Large intestine (tissue), 12 donors: ENCODE measurements around the gene TIMM17B. TPM values are rescaled to one million over a fixed set of nuclear protein-coding genes. Genes with fewer than 3 reads are reported as not detected.

ENCODE experiments used
- DNase-seq, 2 donors: peaks; one replicate each; pipeline versions ENCODE4 v3.0.0 to v3.0.0-alpha.2; 2013
- H3K27ac ChIP-seq: one replicate; pipeline ENCODE4 v1.5.1; 2013; ENCODE audit warnings: low read length
- H3K27me3 ChIP-seq: 2 replicates; pipeline ENCODE4 v1.6.1; 2013; ENCODE audit warnings: low read length; ENCODE audit not compliant: control insufficient read depth, insufficient read depth
- H3K36me3 ChIP-seq: 2 replicates; pipeline ENCODE4 v1.6.1; 2013; ENCODE audit warnings: low read length; ENCODE audit not compliant: control insufficient read depth, insufficient read depth
- H3K4me1 ChIP-seq: one replicate; pipeline ENCODE4 v1.6.1; 2013; ENCODE audit warnings: low read length; ENCODE audit not compliant: control insufficient read depth, insufficient read depth
- H3K4me3 ChIP-seq: one replicate; pipeline ENCODE4 v1.5.1; 2013; ENCODE audit warnings: low read length
- H3K9me3 ChIP-seq: one replicate; pipeline ENCODE4 v1.6.1; 2013; ENCODE audit warnings: mild to moderate bottlenecking, low read depth, low read length, moderate library complexity; ENCODE audit not compliant: control insufficient read depth
- WGBS: methylation state at CpG from one replicate; pipeline ENCODE4 v1.1.5; 2013; ENCODE audit warnings: low lambda C conversion rate; ENCODE audit not compliant: insufficient coverage; 5-methylcytosine and 5-hydroxymethylcytosine counted together
- long read RNA-seq, 11 donors: transcript quantifications; one replicate each; lab custom pipeline, GENCODE V29; 2026
- polyA plus RNA-seq: library from polyadenylated mRNA; unstranded; fragments of 120-200 nt; gene quantifications from one replicate; pipeline ENCODE4 v1.2.1, GENCODE V29; 2013

TIMM17B gene
- polyA plus RNA-seq = 42.3 TPM
- long read RNA-seq, donor 1, partial matches to known transcripts = 13 of 17 reads
- long read RNA-seq, donor 1, other reads (novel, unspliced or antisense) = 0 of 17 reads
- long read RNA-seq, donor 2, partial matches to known transcripts = 90 of 161 reads
- long read RNA-seq, donor 2, other reads (novel, unspliced or antisense) = 69 of 161 reads
- long read RNA-seq, donor 3, partial matches to known transcripts = 86 of 88 reads
- long read RNA-seq, donor 3, other reads (novel, unspliced or antisense) = 0 of 88 reads
- long read RNA-seq, donor 4 = 0 reads
- long read RNA-seq, donor 5, partial matches to known transcripts = 35 of 56 reads
- long read RNA-seq, donor 5, other reads (novel, unspliced or antisense) = 20 of 56 reads
- long read RNA-seq, donor 6, partial matches to known transcripts = 134 of 210 reads
- long read RNA-seq, donor 6, other reads (novel, unspliced or antisense) = 71 of 210 reads
- long read RNA-seq, donor 7, partial matches to known transcripts = 29 of 32 reads
- long read RNA-seq, donor 7, other reads (novel, unspliced or antisense) = 0 of 32 reads
- long read RNA-seq, donor 8, partial matches to known transcripts = 58 of 62 reads
- long read RNA-seq, donor 8, other reads (novel, unspliced or antisense) = 0 of 62 reads
- long read RNA-seq, donor 9, partial matches to known transcripts = 44 of 47 reads
- long read RNA-seq, donor 9, other reads (novel, unspliced or antisense) = 0 of 47 reads
- long read RNA-seq, donor 10, partial matches to known transcripts = 94 of 180 reads
- long read RNA-seq, donor 10, other reads (novel, unspliced or antisense) = 83 of 180 reads
- long read RNA-seq, donor 11, partial matches to known transcripts = 26 of 26 reads
- long read RNA-seq, donor 11, other reads (novel, unspliced or antisense) = 0 of 26 reads

GRCh38 chrX:48897625-48898306 lies at the start of gene TIMM17B, which contains the start of gene PQBP1:
TSS of gene TIMM17B (minus strand) at chrX:48897768. CDS start at chrX:48897749, 19 bp downstream.
TSS of gene PQBP1 (plus strand) at chrX:48897930. CDS start at chrX:48898510, 580 bp downstream.
- H3K27ac ChIP-seq = peak within 1 kb of the TSS; percentile 96
- H3K4me3 ChIP-seq = peak within 1 kb of the TSS; percentile 84
- no peaks in the 10 kb centered on the region for H3K27me3 ChIP-seq
- H3K36me3 ChIP-seq = peaks cover 46% of the 10 kb centered on the region
- peak; percentile 95 to 97 for DNase-seq
- no peaks in the 10 kb centered on the region for H3K9me3 ChIP-seq
- H3K4me1 ChIP-seq = peaks cover 5% of the 10 kb centered on the region
- no CpG with 5 or more reads among the region's 49 CpGs for WGBS

GRCh38 chrX:48945517-48946348 lies 48.2 kb upstream of the TIMM17B start:
- Histone ChIP-seq H3K4me1 (peaks cover 17% of the 10 kb centered on the region), H3K27me3 (no peaks in the 10 kb centered on the region), H3K9me3 (no peaks in the 10 kb centered on the region), H3K36me3 (peaks cover 17% of the 10 kb centered on the region), H3K27ac (no peak overlapping the region), H3K4me3 (no peak overlapping the region)
- peak in 1 of 2 donors; percentile 24 for DNase-seq
- no CpG with 5 or more reads among the region's 8 CpGs for WGBS

- WGBS = no CpG with 5 or more reads among the region's 2 CpGs
- Histone ChIP-seq H3K4me3 (no peak overlapping the region), H3K9me3 (no peaks in the 10 kb centered on the region), H3K27ac (peak overlapping the region; percentile 84), H3K4me1 (peaks cover 39% of the 10 kb centered on the region), H3K27me3 (no peaks in the 10 kb centered on the region), H3K36me3 (peaks cover 20% of the 10 kb centered on the region)
- no peak for DNase-seq
Measured at GRCh38 chrX:48942895-48943294, 45.3 kb upstream of the TIMM17B start.

- no peaks in the 10 kb centered on the region for H3K27me3 ChIP-seq
- no peak for DNase-seq
- peaks cover 20% of the 10 kb centered on the region for H3K36me3 ChIP-seq
- H3K4me1 ChIP-seq = peaks cover 57% of the 10 kb centered on the region
- peak overlapping the region; percentile 35 for H3K27ac ChIP-seq
- no peak overlapping the region for H3K4me3 ChIP-seq
- no CpG with 5 or more reads among the region's 2 CpGs for WGBS
- no peaks in the 10 kb centered on the region for H3K9me3 ChIP-seq
Measured at GRCh38 chrX:48940404-48940955, 42.9 kb upstream of the TIMM17B start.

- peaks cover 57% of the 10 kb centered on the region for H3K4me1 ChIP-seq
- WGBS = no CpG with 5 or more reads among the region's 3 CpGs
- no peaks in the 10 kb centered on the region for H3K9me3 ChIP-seq
- peak overlapping the region; percentile 6 for H3K27ac ChIP-seq
- DNase-seq = no peak
- H3K4me3 ChIP-seq = no peak overlapping the region
- H3K36me3 ChIP-seq = peaks cover 25% of the 10 kb centered on the region
- H3K27me3 ChIP-seq = no peaks in the 10 kb centered on the region
Measured at GRCh38 chrX:48939524-48940228, 42.1 kb upstream of the TIMM17B start.

GRCh38 chrX:48938721-48939425 lies 41.3 kb upstream of the TIMM17B start:
- Histone ChIP-seq H3K4me1 (peaks cover 57% of the 10 kb centered on the region), H3K4me3 (no peak overlapping the region), H3K36me3 (peaks cover 29% of the 10 kb centered on the region), H3K27me3 (no peaks in the 10 kb centered on the region), H3K9me3 (no peaks in the 10 kb centered on the region), H3K27ac (peak overlapping the region; percentile 43)
- peak; percentile 13 to 32 for DNase-seq
- no CpG with 5 or more reads among the region's 1 CpG for WGBS

GRCh38 chrX:48937054-48937907 lies 39.7 kb upstream of the TIMM17B start:
- Histone ChIP-seq H3K4me1 (peaks cover 51% of the 10 kb centered on the region), H3K4me3 (no peak overlapping the region), H3K36me3 (peaks cover 30% of the 10 kb centered on the region), H3K27ac (peak overlapping the region; percentile 72), H3K27me3 (no peaks in the 10 kb centered on the region), H3K9me3 (no peaks in the 10 kb centered on the region)
- peak; percentile 19 to 62 for DNase-seq
- no CpG with 5 or more reads among the region's 9 CpGs for WGBS

GRCh38 chrX:48936429-48937053 lies 39.0 kb upstream of the TIMM17B start:
- Histone ChIP-seq H3K27me3 (no peaks in the 10 kb centered on the region), H3K4me3 (no peak overlapping the region), H3K9me3 (no peaks in the 10 kb centered on the region), H3K4me1 (peaks cover 49% of the 10 kb centered on the region), H3K36me3 (peaks cover 30% of the 10 kb centered on the region), H3K27ac (peak overlapping the region; percentile 72)
- WGBS = no CpG with 5 or more reads among the region's 8 CpGs
- DNase-seq = no peak
